HepG2 (cell line): ENCODE measurements around the gene ZNF506.

Experiments used
- AKAP8 ChIP-seq: sonication (generic); formaldehyde crosslinking; IDR thresholded peaks from 2 replicates; pipeline ENCODE4 v1.5.1; 2020; ENCODE audit warnings: mild to moderate bottlenecking, missing genetic modification reagents
- KIAA2018 ChIP-seq: sonication (generic); formaldehyde crosslinking; IDR thresholded peaks from 2 replicates; pipeline ENCODE4 v1.5.0; 2020; ENCODE audit warnings: mild to moderate bottlenecking, missing genetic modification reagents, borderline replicate concordance
- MTA3 ChIP-seq: sonication (generic); formaldehyde crosslinking; IDR thresholded peaks from 2 replicates; pipeline ENCODE4 v1.4.0; 2020; ENCODE audit warnings: missing genetic modification reagents
- MXD3 ChIP-seq: IDR thresholded peaks from 2 replicates; pipeline ENCODE4 v1.6.1; 2016; ENCODE audit warnings: mild to moderate bottlenecking, missing biosample characterization, missing genetic modification reagents
- POLR2A ChIP-seq, 2 experiments: IDR thresholded peaks; 2 replicates each; pipeline ENCODE4 v1.6.1; 2011; ENCODE audit warnings: low read depth in 2 of 2, low read length in 2 of 2, mild to moderate bottlenecking in 1 of 2, moderate library complexity in 1 of 2; ENCODE audit not compliant: insufficient read depth in 1 of 2
- SOX5 ChIP-seq: IDR thresholded peaks from 2 replicates; pipeline ENCODE4 v1.6.1; 2016; ENCODE audit warnings: borderline replicate concordance
- SP1 ChIP-seq, 2 experiments: fragments of 450-650 bp in 1 of 2; sonication (generic) in 1 of 2; formaldehyde crosslinking in 1 of 2; IDR thresholded peaks; 2 replicates each; pipeline versions ENCODE4 v1.4.0 to v1.6.1; 2016 to 2020; ENCODE audit warnings: missing genetic modification reagents in 1 of 2
- SUZ12 ChIP-seq: fragments of 150-350 bp; IDR thresholded peaks from 2 replicates; pipeline ENCODE4 v1.6.1; 2014; ENCODE audit warnings: low read depth, low read length
- TCF7L2 ChIP-seq: IDR thresholded peaks from 2 replicates; pipeline ENCODE4 v1.6.1; 2011; ENCODE audit warnings: mild to moderate bottlenecking, low read depth, low read length, moderate library complexity
- ZFP62 ChIP-seq: sonication (generic); formaldehyde crosslinking; IDR thresholded peaks from 2 replicates; pipeline ENCODE4 v1.4.0; 2020; ENCODE audit warnings: missing genetic modification reagents
- ZNF430 ChIP-seq: sonication (generic); formaldehyde crosslinking; IDR thresholded peaks from 2 replicates; pipeline ENCODE4 v1.9.0; 2021; ENCODE audit warnings: mild to moderate bottlenecking, missing genetic modification reagents

- TF ChIP-seq SUZ12 = no peak
- no peak for TF ChIP-seq SOX5 (CRISPR knock-in tag)
- TF ChIP-seq ZNF430 (CRISPR knock-in tag) = no peak
- TF ChIP-seq MTA3 (CRISPR knock-in tag) = no peak
- no peak for TF ChIP-seq SP1 (IDR thresholded peaks at IDR 0.05)
- no peak for TF ChIP-seq SP1 (CRISPR knock-in tag; IDR thresholded peaks at IDR 0.05)
- no peak for TF ChIP-seq POLR2A (IDR thresholded peaks at IDR 0.05; ENCODE audit: insufficient read depth in 1 of 2, low read depth in 2 of 2, low read length in 2 of 2)
- TF ChIP-seq MXD3 (CRISPR knock-in tag) = no peak
- no peak for TF ChIP-seq AKAP8
- TF ChIP-seq ZFP62 (CRISPR knock-in tag) = no peak
- no peak for TF ChIP-seq KIAA2018 (CRISPR knock-in tag)
- TF ChIP-seq TCF7L2 = no peak
Measured at GRCh38 chr19:19747357-19748220, 74.0 kb downstream of the ZNF506 start.
